Hepatocyte (in vitro differentiated cells): Measurements from ENCODE around the gene MEIS3. TPM values are rescaled to one million over a fixed set of nuclear protein-coding genes. Genes with fewer than 3 reads are reported as not detected.

Experiments
- DNase-seq: peaks from one replicate; pipeline ENCODE4 v3.0.0-alpha.2; 2016; ENCODE audit warnings: low spot score
- H2AFZ ChIP-seq: fragments of 200-600 bp; sonication (generic); 2 replicates; pipeline ENCODE4 v1.6.0; 2016; ENCODE audit warnings: antibody characterized with exemption, mild to moderate bottlenecking
- H3K27ac ChIP-seq: fragments of 200-600 bp; sonication (generic); 2 replicates; pipeline ENCODE4 v1.5.1; 2016; ENCODE audit warnings: mild to moderate bottlenecking
- H3K27me3 ChIP-seq: fragments of 200-600 bp; sonication (generic); 2 replicates; pipeline ENCODE4 v1.6.1; 2016
- H3K36me3 ChIP-seq: fragments of 200-600 bp; sonication (generic); replicated peaks from 2 replicates; pipeline ENCODE4 v1.5.1; 2016; ENCODE audit warnings: low read depth; ENCODE audit not compliant: insufficient read depth
- H3K4me1 ChIP-seq: fragments of 200-600 bp; sonication (generic); 2 replicates; pipeline ENCODE4 v1.5.1; 2016; ENCODE audit warnings: mild to moderate bottlenecking, moderate library complexity; ENCODE audit not compliant: insufficient read depth
- H3K4me2 ChIP-seq: fragments of 200-600 bp; sonication (generic); 2 replicates; pipeline ENCODE4 v1.6.0; 2016
- H3K4me3 ChIP-seq: fragments of 200-600 bp; sonication (generic); 2 replicates; pipeline ENCODE4 v1.5.1; 2016; ENCODE audit warnings: mild to moderate bottlenecking
- H3K79me2 ChIP-seq: fragments of 200-600 bp; sonication (generic); 2 replicates; pipeline ENCODE4 v1.6.0; 2017; ENCODE audit warnings: mild to moderate bottlenecking
- H3K9me2 ChIP-seq: fragments of 200-600 bp; sonication (generic); replicated peaks from 2 replicates; pipeline ENCODE4 v1.6.0; 2017; ENCODE audit warnings: mild to moderate bottlenecking; ENCODE audit not compliant: insufficient read depth
- H3K9me3 ChIP-seq: fragments of 200-600 bp; sonication (generic); 2 replicates; pipeline ENCODE4 v1.5.1; 2016; ENCODE audit warnings: low read depth, mild to moderate bottlenecking
- H4K20me1 ChIP-seq: fragments of 200-600 bp; sonication (generic); 2 replicates; pipeline ENCODE4 v1.6.0; 2016; ENCODE audit warnings: mild to moderate bottlenecking; ENCODE audit not compliant: insufficient read depth, poor library complexity, severe bottlenecking
- CTCF ChIP-seq: fragments of 200-600 bp; sonication (generic); IDR thresholded peaks from 2 replicates; pipeline ENCODE4 v1.5.1; 2016; ENCODE audit warnings: antibody characterized with exemption, mild to moderate bottlenecking; ENCODE audit not compliant: poor library complexity
- EZH2 ChIP-seq: fragments of 200-600 bp; sonication (generic); IDR thresholded peaks from 2 replicates; pipeline ENCODE4 v1.6.1; 2016; ENCODE audit warnings: antibody characterized with exemption, mild to moderate bottlenecking, borderline replicate concordance
- EZH2phosphoT487 ChIP-seq: fragments of 200-600 bp; sonication (generic); IDR thresholded peaks from one replicate; pipeline ENCODE4 v1.6.1; 2018; ENCODE audit warnings: antibody characterized with exemption, mild to moderate bottlenecking, low read depth, moderate library complexity; ENCODE audit not compliant: unreplicated experiment, severe bottlenecking
- WGBS: methylation state at CpG from one replicate; pipeline ENCODE4 v1.1.6; 2016; ENCODE audit warnings: low lambda C conversion rate; ENCODE audit errors: missing lambda C conversion rate; 5-methylcytosine and 5-hydroxymethylcytosine counted together
- polyA plus RNA-seq: library from polyadenylated mRNA; unstranded; fragments of >200 nt; fragmentation: Nextera tagmentation; extraction: Ambion mirVana; gene quantifications from 2 replicates; pipeline ENCODE4 v1.2.1, GENCODE V29; 2016
- total RNA-seq: library from RNA; depleted of rRNA; stranded (reverse); fragments of >200 nt; gene quantifications from 2 replicates; pipeline ENCODE4 v1.2.3, GENCODE V29; 2014

Gene MEIS3
- total and polyA plus RNA-seq, 2 experiments from 2014 or later, result 21.2 to 47.0 TPM

- Histone ChIP-seq H4K20me1 (no peaks in the 10 kb centered on the region), H2AFZ (no peak overlapping the region), H3K9me3 (no peaks in the 10 kb centered on the region), H3K4me3 (no peak overlapping the region), H3K4me1 (no peaks in the 10 kb centered on the region), H3K79me2 (no peaks in the 10 kb centered on the region), H3K27me3 (no peaks in the 10 kb centered on the region), H3K27ac (no peak overlapping the region), H3K36me3 (no peaks in the 10 kb centered on the region), H3K9me2 (no peaks in the 10 kb centered on the region), H3K4me2 (no peak overlapping the region)
- WGBS, result 95% methylated on average over 21 of the region's 21 CpGs
- TF ChIP-seq EZH2, result no peak
- TF ChIP-seq EZH2phosphoT487, result no peak
- TF ChIP-seq CTCF, result no peak
- DNase-seq, result no peak
These were observed 57.0 kb downstream of the MEIS3 start for GRCh38 chr19:47362321-47362720.

GRCh38 chr19:47358936-47359335 is 60.4 kb downstream of the MEIS3 start:
- TF ChIP-seq CTCF, result no peak
- no peak for TF ChIP-seq EZH2phosphoT487
- no peak for TF ChIP-seq EZH2
- no peaks in the 10 kb centered on the region for H3K36me3 ChIP-seq

GRCh38 chr19:47357788-47358680 is 61.3 kb downstream of the MEIS3 start:
- H3K4me2 ChIP-seq, result no peak overlapping the region
- no peaks in the 10 kb centered on the region for H3K4me1 ChIP-seq
- peaks cover 7% of the 10 kb centered on the region for H3K79me2 ChIP-seq
- no peak overlapping the region for H2AFZ ChIP-seq
- H3K27ac ChIP-seq, result no peak overlapping the region
- 97% methylated on average over 28 of the region's 28 CpGs for WGBS
- DNase-seq, result no peak
- TF ChIP-seq EZH2 (no peak), EZH2phosphoT487 (no peak), CTCF (no peak)
- no peaks in the 10 kb centered on the region for H3K9me3 ChIP-seq
- no peak overlapping the region for H3K4me3 ChIP-seq
- no peaks in the 10 kb centered on the region for H3K27me3 ChIP-seq
- H3K36me3 ChIP-seq, result no peaks in the 10 kb centered on the region
- no peaks in the 10 kb centered on the region for H3K9me2 ChIP-seq
- H4K20me1 ChIP-seq, result no peaks in the 10 kb centered on the region

More at GRCh38 chr19:47358936-47359335, 60.4 kb downstream of the MEIS3 start:
- no peak for DNase-seq
- H3K79me2 ChIP-seq, result peaks cover 3% of the 10 kb centered on the region
- H3K9me2 ChIP-seq, result no peaks in the 10 kb centered on the region
- no peaks in the 10 kb centered on the region for H3K9me3 ChIP-seq
- H4K20me1 ChIP-seq, result no peaks in the 10 kb centered on the region
- no peak overlapping the region for H2AFZ ChIP-seq
- H3K4me2 ChIP-seq, result no peak overlapping the region
- H3K4me3 ChIP-seq, result no peak overlapping the region
- H3K4me1 ChIP-seq, result no peaks in the 10 kb centered on the region
- H3K27ac ChIP-seq, result no peak overlapping the region
- 86% methylated on average over 6 of the region's 6 CpGs for WGBS
- H3K27me3 ChIP-seq, result no peaks in the 10 kb centered on the region
